WTC11 (cell line): ENCODE measurements around the gene UVRAG.

Experiments used
- SMAD4 ChIP-seq: sonication (generic); formaldehyde crosslinking; IDR thresholded peaks from 2 replicates; pipeline ENCODE4 v1.8.0; 2022; ENCODE audit warnings: mild to moderate bottlenecking, missing genetic modification reagents
- ZNF121 ChIP-seq: sonication (generic); formaldehyde crosslinking; IDR thresholded peaks from 2 replicates; pipeline ENCODE4 v1.8.0; 2023; ENCODE audit warnings: missing genetic modification reagents
- TF ChIP-seq, protein P1 (sequence below): sonication (generic); formaldehyde crosslinking; IDR thresholded peaks from 2 replicates; pipeline ENCODE4 v1.8.1; 2022; ENCODE audit warnings: low read depth, missing genetic modification reagents, borderline replicate concordance
- TF ChIP-seq, protein P2 (sequence below): fragments of 200-600 bp; IDR thresholded peaks from 2 replicates; pipeline ENCODE4 v1.8.0; 2022; ENCODE audit warnings: antibody characterized with exemption

DNA sequence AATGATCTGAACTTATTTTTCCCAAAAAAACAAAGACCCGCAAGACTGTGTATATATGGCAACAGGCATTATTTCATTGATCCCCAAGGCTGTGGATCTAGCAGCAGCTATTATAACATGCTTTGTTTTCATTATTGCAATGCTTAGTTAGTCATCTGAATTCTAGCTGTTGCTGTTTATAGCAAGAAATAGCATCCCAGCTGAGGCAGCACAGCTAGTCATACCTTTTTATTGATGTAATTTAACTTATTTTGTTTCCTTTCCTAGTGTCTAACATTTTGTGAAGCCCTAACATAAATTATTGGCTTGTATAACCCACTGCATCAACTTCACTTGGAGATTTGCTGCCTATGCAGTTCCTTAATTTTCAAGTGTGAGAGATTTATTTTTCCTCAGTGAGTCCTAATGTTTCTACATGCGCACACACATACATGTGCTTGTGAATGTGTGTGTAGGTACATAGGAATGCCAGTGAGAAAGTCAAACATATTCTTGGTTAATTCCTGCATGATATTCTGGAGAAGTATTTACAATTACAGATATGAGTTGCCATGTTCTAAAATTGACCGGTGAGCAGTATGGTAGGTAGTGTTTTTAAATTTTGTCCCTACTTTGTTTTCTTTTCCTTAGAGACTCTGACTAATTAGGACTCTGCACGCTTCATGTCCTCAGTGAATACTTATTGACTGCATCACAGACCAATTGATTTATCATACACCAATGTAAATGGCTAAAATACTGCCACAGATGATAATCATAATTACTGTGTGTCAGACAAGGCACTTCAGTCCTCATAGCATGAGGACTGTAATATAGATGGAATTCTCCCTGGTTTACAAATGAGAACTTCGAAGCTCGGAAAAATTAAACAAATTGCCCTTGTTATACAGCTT, 272.0 kb downstream of the UVRAG start:
- TF ChIP-seq SMAD4 (CRISPR knock-in tag) (no peak), ZNF121 (CRISPR knock-in tag) (no peak)
- TF ChIP-seq, protein P1, sequence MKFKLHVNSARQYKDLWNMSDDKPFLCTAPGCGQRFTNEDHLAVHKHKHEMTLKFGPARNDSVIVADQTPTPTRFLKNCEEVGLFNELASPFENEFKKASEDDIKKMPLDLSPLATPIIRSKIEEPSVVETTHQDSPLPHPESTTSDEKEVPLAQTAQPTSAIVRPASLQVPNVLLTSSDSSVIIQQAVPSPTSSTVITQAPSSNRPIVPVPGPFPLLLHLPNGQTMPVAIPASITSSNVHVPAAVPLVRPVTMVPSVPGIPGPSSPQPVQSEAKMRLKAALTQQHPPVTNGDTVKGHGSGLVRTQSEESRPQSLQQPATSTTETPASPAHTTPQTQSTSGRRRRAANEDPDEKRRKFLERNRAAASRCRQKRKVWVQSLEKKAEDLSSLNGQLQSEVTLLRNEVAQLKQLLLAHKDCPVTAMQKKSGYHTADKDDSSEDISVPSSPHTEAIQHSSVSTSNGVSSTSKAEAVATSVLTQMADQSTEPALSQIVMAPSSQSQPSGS (CRISPR knock-in tag) = no peak
- TF ChIP-seq, protein P2, sequence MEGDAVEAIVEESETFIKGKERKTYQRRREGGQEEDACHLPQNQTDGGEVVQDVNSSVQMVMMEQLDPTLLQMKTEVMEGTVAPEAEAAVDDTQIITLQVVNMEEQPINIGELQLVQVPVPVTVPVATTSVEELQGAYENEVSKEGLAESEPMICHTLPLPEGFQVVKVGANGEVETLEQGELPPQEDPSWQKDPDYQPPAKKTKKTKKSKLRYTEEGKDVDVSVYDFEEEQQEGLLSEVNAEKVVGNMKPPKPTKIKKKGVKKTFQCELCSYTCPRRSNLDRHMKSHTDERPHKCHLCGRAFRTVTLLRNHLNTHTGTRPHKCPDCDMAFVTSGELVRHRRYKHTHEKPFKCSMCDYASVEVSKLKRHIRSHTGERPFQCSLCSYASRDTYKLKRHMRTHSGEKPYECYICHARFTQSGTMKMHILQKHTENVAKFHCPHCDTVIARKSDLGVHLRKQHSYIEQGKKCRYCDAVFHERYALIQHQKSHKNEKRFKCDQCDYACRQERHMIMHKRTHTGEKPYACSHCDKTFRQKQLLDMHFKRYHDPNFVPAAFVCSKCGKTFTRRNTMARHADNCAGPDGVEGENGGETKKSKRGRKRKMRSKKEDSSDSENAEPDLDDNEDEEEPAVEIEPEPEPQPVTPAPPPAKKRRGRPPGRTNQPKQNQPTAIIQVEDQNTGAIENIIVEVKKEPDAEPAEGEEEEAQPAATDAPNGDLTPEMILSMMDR = no peak
